Measurements from ENCODE around the gene RAET1L. TPM values are rescaled to one million over a fixed set of nuclear protein-coding genes. Genes with fewer than 3 reads are reported as not detected.

The RAET1L gene
- not detected in 2 replicates for total RNA-seq

GRCh38 chr6:150025201-150025917 is at the start of gene RAET1L:
Gene RAET1L (minus strand): TSS chr6:150025532. CDS start chr6:150025471, 61 bp downstream.

GRCh38 chr6:150068720-150069648 is 43.7 kb upstream of the RAET1L start, which contains the start of gene ULBP3:
Gene ULBP3 (minus strand): TSS chr6:150069121. CDS start chr6:150069066, 55 bp downstream.

Other genes starting within 250 kb of the RAET1L start
- 119 and 130 TPM in 2 replicates for gene LRP11, start 161.2 kb downstream of the RAET1L start, total RNA-seq
- 0.14 TPM in 1 of 2 replicates, not detected in the other for gene RAET1E, start 127.4 kb downstream of the RAET1L start, total RNA-seq
- 0.55 and 1.8 TPM in 2 replicates for gene RAET1G, start 102.4 kb downstream of the RAET1L start, total RNA-seq
- 12.4 and 13.7 TPM in 2 replicates for gene ULBP2, start 83.5 kb downstream of the RAET1L start, total RNA-seq
- under 0.01 and 0.09 TPM in 2 replicates for gene ULBP1, start 61.6 kb downstream of the RAET1L start, total RNA-seq
- 4.5 and 16.6 TPM in 2 replicates for gene ULBP3, start 43.6 kb upstream of the RAET1L start, total RNA-seq
- under 0.01 and 0.09 TPM in 2 replicates for gene PPP1R14C, start 117.5 kb upstream of the RAET1L start, total RNA-seq

Measured in smooth muscle cell of the umbilical artery (primary cell).